ENCODE measurements around the gene FBXO10. TPM values are rescaled to one million over a fixed set of nuclear protein-coding genes. Genes with fewer than 3 reads are reported as not detected.

The FBXO10 gene
- total RNA-seq, 2 donors from 2014 or later = 19.5 to 26.6 TPM

DNA sequence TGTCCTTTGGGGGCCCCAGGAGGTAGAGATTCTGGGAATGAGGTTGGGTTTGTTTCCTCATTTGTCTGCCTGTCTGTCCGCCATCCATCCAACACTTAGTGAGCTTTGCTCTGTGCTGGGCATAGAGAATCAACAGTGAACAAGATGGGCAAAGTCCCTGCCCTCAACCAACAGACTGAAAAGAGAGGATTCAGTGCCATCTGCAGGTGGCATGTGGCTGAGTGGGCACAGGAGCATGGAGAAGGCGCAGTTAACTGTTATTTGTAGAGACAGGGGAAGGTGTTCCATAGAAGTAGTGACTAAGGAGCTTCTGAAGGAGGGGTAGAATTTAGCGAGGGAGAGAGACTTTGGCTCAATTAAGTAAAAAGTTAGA lies 67.4 kb downstream of the FBXO10 start:
- peak overlapping the region; percentile 14 for H3K27ac Mint-ChIP-seq
- Histone ChIP-seq H3K9ac (ENCODE audit: extremely low read depth, low read length, poor library complexity, severe bottlenecking) (no peak overlapping the region), H3K27ac (ENCODE audit: low read depth, low read length) (no peak overlapping the region), H3K4me3 (ENCODE audit: low read length) (no peak overlapping the region), H3K36me3 (ENCODE audit: control insufficient read depth, insufficient read depth, low read length) (peaks cover 24% of the 10 kb centered on the region), H3K27me3 (ENCODE audit: control insufficient read depth, insufficient read depth, low read length, poor library complexity, severe bottlenecking) (no peaks in the 10 kb centered on the region), H3K9me3 (ENCODE audit: control insufficient read depth, low read length) (no peaks in the 10 kb centered on the region), H3K4me1 (ENCODE audit: control insufficient read depth, insufficient read depth, low read length) (no peaks in the 10 kb centered on the region)
- no peaks in the 10 kb centered on the region for H3K9me3 Mint-ChIP-seq
- DNase-seq = no peak
- no peak overlapping the region for H3K4me3 Mint-ChIP-seq
- H3K36me3 Mint-ChIP-seq (ENCODE audit: low read depth) = peaks cover 35% of the 10 kb centered on the region
- TF ChIP-seq, protein P1, sequence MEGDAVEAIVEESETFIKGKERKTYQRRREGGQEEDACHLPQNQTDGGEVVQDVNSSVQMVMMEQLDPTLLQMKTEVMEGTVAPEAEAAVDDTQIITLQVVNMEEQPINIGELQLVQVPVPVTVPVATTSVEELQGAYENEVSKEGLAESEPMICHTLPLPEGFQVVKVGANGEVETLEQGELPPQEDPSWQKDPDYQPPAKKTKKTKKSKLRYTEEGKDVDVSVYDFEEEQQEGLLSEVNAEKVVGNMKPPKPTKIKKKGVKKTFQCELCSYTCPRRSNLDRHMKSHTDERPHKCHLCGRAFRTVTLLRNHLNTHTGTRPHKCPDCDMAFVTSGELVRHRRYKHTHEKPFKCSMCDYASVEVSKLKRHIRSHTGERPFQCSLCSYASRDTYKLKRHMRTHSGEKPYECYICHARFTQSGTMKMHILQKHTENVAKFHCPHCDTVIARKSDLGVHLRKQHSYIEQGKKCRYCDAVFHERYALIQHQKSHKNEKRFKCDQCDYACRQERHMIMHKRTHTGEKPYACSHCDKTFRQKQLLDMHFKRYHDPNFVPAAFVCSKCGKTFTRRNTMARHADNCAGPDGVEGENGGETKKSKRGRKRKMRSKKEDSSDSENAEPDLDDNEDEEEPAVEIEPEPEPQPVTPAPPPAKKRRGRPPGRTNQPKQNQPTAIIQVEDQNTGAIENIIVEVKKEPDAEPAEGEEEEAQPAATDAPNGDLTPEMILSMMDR (conservative IDR thresholded peaks at IDR 0.05) = no peak
- no peaks in the 10 kb centered on the region for H3K27me3 Mint-ChIP-seq (ENCODE audit: insufficient read depth)
- no peaks in the 10 kb centered on the region for H3K4me1 Mint-ChIP-seq
- 93 to 98% methylated on average over 2 to 3 of the region's 3 CpGs for WGBS, 2 experiments (ENCODE audit: insufficient coverage in 1 of 2, insufficient read length in 1 of 2)

GRCh38 chr9:37508135-37508833 lies 67.9 kb downstream of the FBXO10 start:
- no peaks in the 10 kb centered on the region for H3K9me3 Mint-ChIP-seq
- Histone ChIP-seq H3K4me1 (ENCODE audit: control insufficient read depth, insufficient read depth, low read length) (no peaks in the 10 kb centered on the region), H3K27me3 (ENCODE audit: control insufficient read depth, insufficient read depth, low read length, poor library complexity, severe bottlenecking) (no peaks in the 10 kb centered on the region), H3K36me3 (ENCODE audit: control insufficient read depth, insufficient read depth, low read length) (peaks cover 26% of the 10 kb centered on the region), H3K27ac (ENCODE audit: low read depth, low read length) (no peak overlapping the region), H3K9me3 (ENCODE audit: control insufficient read depth, low read length) (no peaks in the 10 kb centered on the region), H3K4me3 (ENCODE audit: low read length) (no peak overlapping the region), H3K9ac (ENCODE audit: extremely low read depth, low read length, poor library complexity, severe bottlenecking) (no peak overlapping the region)
- no peak overlapping the region for H3K27ac Mint-ChIP-seq
- H3K27me3 Mint-ChIP-seq (ENCODE audit: insufficient read depth) = no peaks in the 10 kb centered on the region
- H3K36me3 Mint-ChIP-seq (ENCODE audit: low read depth) = peaks cover 38% of the 10 kb centered on the region
- TF ChIP-seq, protein P1 (conservative IDR thresholded peaks at IDR 0.05) = no peak
- H3K4me1 Mint-ChIP-seq = no peaks in the 10 kb centered on the region
- DNase-seq = no peak
- 82 to 95% methylated on average over 3 to 5 of the region's 5 CpGs for WGBS, 2 experiments (ENCODE audit: insufficient coverage in 1 of 2, insufficient read length in 1 of 2)
- H3K4me3 Mint-ChIP-seq = no peak overlapping the region

- WGBS, 2 experiments (ENCODE audit: insufficient coverage in 1 of 2, insufficient read length in 1 of 2) = 96% methylated on average over 10 to 11 of the region's 11 CpGs
- Mint-ChIP-seq H3K27ac (no peak overlapping the region), H3K4me1 (no peaks in the 10 kb centered on the region), H3K27me3 (ENCODE audit: insufficient read depth) (no peaks in the 10 kb centered on the region), H3K4me3 (no peak overlapping the region), H3K36me3 (ENCODE audit: low read depth) (peaks cover 40% of the 10 kb centered on the region), H3K9me3 (no peaks in the 10 kb centered on the region)
- Histone ChIP-seq H3K27ac (ENCODE audit: low read depth, low read length) (no peak overlapping the region), H3K4me3 (ENCODE audit: low read length) (no peak overlapping the region), H3K9me3 (ENCODE audit: control insufficient read depth, low read length) (no peaks in the 10 kb centered on the region), H3K36me3 (ENCODE audit: control insufficient read depth, insufficient read depth, low read length) (peaks cover 32% of the 10 kb centered on the region), H3K27me3 (ENCODE audit: control insufficient read depth, insufficient read depth, low read length, poor library complexity, severe bottlenecking) (no peaks in the 10 kb centered on the region), H3K4me1 (ENCODE audit: control insufficient read depth, insufficient read depth, low read length) (no peaks in the 10 kb centered on the region), H3K9ac (ENCODE audit: extremely low read depth, low read length, poor library complexity, severe bottlenecking) (no peak overlapping the region)
- TF ChIP-seq, protein P1 (conservative IDR thresholded peaks at IDR 0.05) = no peak
- DNase-seq = no peak
Measured at GRCh38 chr9:37507566-37508134, 68.5 kb downstream of the FBXO10 start.

Measured in endodermal cell (in vitro differentiated cells).